ENCODE measurements around the gene AACS.

DNA sequence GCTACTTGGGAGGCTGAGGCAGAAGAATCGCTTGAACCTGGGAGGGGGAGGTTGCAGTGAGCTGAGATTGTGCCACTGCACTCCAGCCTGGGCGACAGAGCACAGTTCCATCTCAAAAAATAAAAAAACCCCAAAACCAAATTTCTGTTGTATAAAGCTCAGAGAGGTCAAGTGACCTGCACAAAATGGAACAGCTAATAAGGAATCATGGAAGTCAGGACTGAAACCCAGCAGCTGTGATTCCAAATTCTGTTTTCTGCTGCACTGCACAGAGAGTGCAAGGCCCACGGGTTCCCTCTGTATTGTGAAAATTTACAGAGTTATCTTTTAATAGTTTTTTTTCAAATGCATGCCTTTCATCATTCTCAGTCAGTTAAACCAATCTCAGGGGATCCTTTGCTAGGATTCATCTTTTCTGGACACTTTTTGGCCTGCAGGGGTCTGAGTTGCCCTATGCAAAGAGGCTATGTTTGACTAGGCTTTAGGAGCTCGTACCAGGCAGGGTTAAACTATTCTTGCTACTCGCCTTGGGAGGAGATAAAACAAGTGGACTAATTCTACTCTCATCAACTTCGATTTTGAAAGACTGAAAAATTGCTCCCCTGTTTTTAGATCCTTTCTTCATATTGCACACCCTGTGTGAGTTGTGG is 26.1 kb upstream of the AACS start:
- no peak for TF ChIP-seq POLR2A (IDR thresholded peaks at IDR 0.05; ENCODE audit: low read depth, low read length)
- no peak for TF ChIP-seq POLR2AphosphoS5 (IDR thresholded peaks at IDR 0.05; ENCODE audit: low read depth, low read length)
- no peak for TF ChIP-seq PAX5 (IDR thresholded peaks at IDR 0.05; ENCODE audit: insufficient read depth, low read length, severe bottlenecking)
- no peak for TF ChIP-seq TAF1 (IDR thresholded peaks at IDR 0.05; ENCODE audit: low read depth, low read length)
- TF ChIP-seq POU2F2 (IDR thresholded peaks at IDR 0.05; ENCODE audit: low read depth, low read length) = no peak

Data from GM12891 (cell line).